NCI-H2107 (cell line): ENCODE results near the gene CASTOR1.

Experiments
- DNase-seq: peaks from one replicate; lab custom pipeline; 2025; lab: John Stamatoyannopoulos, UW

CASTOR1 gene

DNA sequence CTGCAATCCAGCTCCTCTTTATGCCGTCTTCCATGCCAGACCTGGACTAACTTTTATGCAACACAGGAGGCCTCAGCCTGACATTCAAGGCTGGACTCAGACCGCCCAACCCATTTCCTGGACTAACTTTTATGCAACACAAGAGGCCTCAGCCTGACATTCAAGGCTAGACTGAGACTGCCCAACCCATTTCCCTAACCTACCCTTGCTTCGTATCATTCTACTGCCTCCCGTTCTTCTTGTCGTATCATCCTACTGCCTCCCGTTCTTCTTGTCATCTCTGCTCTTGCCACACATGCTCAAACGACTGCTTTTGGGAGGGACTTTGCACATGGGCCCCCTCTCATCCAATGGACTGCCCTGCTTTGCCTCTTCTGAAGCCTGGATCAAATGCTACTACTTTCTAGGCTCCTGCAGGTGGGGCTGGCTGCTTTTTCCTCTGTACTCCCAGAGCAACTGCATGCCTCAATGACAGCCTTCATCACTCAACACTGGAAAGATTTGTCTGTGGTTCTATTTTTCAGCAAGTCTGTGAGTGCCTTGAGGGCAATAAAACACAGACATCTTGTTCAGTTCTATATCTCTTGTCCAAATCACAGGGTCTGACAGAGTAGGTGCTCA is 29.6 kb upstream of the CASTOR1 start:
- no peak for DNase-seq

DNA sequence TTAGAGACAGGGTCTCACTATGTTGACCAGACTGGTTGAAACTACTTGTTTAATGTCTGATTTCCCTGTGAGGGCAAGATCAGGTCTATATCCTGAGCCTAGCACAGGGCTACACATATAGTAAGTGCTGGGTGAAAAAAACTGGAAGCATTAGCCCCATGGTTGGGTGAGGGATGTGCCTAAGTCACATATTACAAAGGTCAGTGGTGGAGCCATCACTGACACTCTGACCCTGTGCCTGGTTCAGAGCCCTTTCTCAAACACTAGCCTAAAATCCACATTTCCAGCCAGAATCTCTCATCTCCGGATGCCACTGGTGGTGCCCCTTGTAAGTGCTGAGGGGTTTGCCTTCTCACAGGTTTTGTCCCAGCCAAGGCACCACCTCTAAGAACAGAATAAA is 28.5 kb upstream of the CASTOR1 start:
- no peak for DNase-seq

DNA sequence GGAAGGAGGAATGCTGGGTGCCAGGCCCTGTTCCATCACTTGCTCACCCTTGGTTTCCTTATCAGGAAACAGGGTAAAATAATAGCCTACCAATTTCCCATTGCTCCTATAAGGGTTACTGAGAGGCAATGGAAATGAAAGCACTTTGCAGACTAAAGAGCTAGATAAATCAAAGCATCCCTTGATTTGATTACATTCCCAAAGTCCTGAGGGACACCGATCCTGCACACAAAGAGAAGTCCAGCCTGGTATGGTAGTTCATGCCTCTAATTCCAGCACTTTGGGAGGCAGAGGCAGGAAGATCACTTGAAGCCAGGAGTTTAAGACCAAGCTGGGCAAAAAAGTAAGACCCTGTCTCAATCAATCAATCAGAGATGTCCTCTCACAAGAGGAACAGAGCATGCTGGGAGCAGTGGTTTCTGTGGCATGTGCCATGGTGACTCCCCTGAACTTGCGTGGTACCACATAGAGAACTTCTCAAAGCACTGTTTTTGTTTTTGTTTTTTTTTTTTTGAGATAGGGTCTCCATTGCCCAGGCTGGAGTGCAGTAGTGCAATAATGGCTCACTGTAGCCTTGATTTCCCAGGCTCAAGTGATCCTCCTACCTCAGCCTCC is 26.8 kb upstream of the CASTOR1 start:
- no peak for DNase-seq

DNA sequence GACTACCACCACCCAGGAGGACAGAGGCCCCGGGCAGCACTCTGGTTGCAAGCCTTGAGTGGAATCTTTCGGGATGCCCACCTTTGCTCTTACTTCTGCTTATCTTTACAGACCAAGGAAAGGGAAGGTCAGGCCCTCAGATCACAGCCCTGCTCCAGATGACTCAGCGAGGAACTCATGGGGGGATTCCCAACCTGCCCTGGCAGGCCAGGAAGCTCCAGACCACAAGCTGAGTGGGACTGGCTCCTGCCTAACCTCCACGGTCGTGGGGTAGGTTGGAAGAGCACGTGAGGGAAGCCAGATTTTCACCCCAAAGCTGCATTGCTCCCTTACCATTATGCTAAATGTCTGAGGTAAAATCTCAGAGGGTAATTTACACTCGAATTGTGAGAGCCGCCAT is 25.6 kb upstream of the CASTOR1 start:
- DNase-seq: no peak

DNA sequence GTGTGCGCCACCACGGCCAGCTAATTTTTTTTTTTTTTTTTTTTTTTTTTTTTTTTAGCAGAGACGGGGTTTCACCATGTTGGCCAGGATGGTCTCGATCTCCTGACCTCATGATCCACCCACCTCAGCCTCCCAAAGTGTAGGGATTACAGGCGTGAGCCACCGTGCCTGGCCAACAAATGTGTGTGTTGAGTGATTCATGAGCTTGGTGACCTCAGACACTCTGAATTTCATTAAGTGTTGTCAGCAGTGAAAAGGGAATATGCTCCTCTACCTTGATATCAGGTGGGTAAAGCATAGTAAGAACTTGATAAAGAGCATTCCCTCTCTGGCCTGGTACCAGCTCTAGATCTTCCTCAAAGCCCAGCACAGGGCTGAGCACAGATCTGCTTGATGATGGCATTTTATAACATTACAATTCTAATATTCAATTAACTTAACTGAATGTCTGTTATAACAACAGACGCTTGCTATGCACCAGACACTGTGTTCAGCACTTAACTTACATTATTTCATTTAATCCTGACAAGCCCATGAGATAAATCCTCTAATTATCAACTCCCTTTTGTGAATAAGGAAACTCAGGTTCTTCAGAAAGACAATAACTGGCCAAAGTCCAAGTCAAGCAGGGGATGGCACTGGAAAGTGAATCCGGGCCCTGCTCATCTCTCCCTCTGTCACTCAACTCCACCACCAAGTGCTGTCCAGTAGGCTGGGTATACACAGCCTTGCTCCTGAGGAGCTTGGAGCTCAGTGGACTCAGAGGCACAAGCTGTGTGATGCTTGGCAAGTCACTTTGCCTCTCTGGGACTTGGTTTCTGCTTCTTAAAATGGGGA is 24.4 kb upstream of the CASTOR1 start:
- DNase-seq: no peak

DNA sequence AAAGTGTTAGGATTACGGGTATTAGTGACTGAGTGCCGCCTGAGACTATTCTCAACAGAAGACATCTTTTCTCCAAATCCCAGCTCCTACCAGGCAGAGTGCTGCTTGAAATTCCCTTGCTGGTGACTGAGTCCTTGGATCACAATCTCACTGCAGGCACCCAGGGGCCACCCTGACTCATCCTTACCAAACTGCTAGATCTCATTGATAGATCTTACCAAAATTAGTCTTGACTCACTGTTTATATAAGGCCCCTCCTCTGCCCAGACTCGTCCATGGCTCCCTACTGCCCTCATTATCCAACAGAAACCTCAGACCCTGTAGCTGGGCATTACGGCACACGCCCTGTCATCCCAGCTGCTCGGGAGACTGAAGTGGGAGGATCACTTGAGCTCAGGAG is 22.7 kb upstream of the CASTOR1 start:
- DNase-seq: no peak

DNA sequence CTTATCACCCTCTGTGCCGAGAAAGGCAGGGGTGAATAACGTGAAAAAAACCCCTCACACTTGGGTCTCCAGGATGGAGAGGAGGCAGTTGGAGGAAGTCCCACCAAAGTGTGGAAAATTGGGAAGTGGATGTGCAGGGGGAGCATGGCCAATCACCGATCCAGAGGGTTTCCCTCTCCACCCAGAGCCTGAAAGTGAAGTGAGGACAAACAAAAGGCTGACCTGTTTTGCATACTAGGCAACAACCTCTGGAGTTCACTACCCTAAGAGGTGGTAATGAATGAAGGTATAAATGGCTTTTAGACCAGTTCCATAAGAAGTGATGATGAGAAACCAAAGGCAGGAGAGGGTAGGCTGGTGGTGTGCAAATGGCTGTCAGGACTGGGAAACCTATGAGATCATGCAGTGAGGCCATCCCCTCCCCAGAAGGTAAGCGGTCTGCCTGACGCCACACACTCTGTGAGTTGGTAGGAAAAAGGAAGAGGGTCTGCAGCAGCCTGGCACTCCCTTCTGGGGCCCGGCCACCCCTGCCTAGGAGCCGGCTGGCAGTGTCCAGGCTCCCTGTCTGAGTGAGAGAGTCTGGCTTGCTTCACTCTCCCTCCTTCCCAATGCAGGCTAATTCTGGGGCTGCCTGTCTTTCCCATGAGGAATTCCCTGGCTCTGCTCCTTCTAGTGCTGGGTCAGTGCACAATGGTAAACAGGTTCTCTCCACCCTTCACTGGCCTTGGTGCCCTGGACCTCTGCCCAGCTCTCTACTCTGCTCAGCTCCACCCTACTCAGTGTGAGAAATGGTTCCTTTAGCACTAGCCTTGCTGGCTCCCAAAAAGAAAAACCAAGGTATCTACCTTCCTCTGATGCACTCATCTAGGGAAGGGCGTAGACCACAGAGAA is 21.8 kb upstream of the CASTOR1 start:
- DNase-seq: no peak

DNA sequence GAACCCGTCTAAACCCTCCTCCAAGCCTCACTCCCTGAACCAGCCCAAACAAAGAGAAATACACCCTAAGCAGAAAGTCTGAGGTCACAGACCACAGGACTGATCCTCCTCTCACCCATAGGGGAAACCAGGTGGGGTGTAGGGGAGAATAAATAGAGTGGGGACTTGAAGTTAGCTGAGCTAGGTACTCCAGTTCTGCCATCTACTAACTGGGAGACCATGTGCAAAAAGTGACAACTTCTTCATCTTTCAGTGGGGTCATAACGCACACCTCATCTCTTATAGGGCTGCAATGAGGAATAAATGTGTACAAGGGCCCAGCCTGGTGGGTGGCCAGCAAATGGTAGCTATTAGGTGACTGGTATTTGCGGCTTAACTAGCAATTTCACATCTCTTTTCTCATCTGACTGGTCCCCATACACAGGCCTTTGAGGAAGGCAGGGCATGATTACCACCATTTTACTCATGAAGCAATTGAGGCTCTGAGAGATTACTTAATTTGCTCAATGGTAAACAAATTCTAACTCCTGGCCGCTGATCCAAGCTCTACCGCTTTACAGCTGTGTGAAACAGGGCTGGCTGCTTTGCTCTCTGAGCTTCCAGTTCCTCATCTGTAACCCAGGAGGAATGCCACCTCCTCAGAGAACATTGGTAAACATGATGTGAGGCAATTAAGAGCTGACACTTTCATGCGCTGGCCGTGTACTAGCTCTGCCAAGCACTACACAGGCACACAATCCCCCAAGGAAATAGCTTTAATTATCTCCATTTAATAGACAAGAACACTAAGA is 20.8 kb upstream of the CASTOR1 start:
- no peak for DNase-seq

DNA sequence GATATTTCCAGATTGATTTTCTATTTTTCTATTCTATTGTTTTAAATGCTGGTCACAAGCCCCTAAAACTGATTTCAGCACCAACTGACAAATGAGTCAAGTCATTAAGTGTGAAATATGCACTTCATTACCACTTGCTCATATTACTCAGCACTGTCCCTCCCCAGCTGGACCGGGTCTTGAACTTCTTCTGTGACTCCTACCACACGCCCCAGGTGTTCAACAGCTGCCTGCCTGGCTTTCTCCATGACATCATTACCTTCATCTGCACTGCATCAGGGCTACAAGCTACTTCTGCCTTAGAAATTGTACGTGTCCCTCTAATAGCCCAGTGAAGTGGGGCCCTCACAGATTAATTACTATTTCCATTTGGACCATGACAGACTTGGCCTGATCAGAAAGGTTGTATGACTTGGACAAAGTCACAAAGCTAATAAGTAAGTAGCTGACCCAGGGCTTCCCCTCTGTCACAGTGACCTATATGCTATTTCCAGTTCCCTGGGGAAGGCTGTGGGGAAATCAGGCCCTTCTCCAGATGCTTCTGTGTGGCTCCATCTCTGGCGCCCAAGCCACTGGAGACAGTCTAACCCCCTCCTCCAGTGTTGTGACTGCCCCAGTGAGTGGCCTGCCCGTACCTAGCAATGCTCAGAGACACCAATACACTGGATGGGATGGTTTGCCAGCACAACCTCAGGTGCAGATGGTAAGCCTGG is 19.4 kb upstream of the CASTOR1 start:
- no peak for DNase-seq

DNA sequence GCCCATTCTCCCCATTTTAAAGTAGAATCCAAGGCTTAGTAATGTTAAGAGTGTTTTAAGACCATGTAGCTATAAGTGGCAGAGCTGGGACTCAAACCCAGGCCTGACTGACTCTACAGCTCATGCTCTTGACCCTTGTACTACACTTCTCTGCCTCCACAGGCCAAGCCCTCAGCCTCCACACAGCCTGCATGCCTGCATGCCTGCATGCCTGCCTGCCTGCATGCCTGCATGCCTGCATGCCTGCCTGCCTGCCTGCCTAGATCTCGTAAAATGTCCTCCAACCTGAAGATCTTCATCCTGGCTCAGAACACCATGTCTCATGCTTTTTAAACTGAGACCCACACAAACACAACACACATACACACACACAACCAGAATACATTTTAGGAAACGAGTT is 18.8 kb upstream of the CASTOR1 start:
- no peak for DNase-seq

DNA sequence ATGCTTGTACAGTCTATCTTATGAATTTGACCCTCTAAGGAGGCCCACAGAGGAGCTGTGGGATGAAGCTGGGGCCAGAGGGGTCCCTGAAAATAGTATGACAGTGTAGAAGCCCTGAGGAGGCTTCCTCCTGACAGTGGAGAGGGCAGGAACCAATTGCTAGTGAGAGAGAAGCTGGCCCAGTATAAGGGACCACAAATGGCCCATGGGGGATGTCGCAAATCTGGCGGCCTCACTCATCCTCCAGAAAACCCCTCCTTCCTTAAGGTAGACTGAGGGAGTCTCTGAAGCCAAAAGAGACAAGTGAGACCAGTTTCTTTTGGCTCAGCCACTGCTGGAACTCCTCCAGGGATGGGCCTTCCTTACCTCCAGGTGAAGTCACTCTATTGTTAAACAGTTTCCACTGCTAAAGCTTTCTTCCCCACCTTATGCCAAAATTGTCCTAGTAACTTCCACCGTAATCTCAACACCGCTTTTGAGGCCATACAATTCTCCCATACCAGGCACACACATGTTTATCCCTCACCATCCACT is 17.8 kb upstream of the CASTOR1 start:
- no peak for DNase-seq

DNA sequence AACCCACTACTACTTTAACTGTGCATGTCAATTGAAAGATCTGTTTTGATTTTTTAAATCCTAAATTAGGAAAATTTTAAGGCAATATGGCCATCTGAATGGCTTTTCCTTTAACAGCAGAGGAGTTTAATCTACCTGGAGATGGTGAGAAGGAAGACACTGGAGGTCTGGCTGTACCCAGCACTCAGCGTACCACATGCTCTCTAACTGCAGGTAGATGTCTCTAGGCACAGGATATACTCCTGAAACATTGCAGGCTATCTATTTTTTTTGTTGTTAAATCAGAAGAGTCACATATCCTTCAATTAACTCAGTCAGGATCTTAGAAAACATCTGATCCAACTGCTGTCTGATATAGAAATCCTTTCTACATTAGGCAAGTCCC is 17.3 kb upstream of the CASTOR1 start:
- DNase-seq: no peak

DNA sequence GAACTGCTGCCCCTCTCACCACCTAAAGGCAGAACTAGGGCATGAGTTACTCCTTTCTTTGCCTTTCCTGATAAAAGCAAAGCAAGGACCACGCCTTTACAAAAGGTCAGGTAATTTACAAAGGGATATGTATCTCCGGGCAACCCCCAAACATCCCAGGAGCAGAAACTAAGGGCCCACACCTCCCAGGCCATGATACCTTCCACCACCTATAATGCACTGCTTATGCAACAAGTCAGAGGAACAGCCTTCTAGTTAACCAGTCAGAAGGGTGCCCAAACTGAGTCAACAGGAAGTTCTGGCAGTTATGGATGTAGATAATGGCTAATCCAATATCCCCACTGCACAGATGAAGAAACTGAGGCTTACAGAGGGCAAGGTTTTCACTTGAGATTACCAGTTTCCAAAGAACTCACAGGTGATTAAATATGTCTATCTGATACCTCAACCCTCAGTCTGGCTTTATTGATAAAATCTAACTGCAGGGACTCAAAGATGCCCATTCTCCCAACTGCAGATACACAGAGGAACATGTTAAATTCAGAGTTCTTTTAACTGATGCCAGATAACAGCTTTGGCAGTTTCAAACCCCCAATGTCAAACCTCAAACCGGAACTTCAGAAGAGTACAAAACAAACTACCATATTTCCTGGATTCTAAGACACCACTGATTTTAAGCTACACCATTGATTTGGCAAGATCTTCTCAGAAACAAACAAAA is 16.8 kb upstream of the CASTOR1 start:
- no peak for DNase-seq

DNA sequence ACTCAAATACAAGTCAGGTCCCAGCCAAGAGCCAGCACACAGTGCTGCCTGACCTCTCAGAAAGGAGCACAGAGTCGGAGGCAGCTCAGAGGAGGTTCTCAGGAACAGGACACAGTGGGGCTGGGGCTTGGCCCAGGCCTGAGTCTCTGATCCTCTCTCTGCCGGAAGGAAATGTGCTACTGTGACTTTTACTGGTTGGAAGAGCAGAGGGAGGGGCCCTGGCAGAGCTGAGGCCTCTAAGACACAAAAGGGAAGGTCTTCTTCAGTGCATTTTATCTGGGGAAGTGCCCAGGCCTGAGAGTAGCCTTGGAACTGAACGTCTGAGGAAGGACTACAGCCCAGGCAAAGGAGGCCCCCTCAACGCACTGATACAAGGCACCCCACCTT is 16.2 kb upstream of the CASTOR1 start:
- DNase-seq: no peak

DNA sequence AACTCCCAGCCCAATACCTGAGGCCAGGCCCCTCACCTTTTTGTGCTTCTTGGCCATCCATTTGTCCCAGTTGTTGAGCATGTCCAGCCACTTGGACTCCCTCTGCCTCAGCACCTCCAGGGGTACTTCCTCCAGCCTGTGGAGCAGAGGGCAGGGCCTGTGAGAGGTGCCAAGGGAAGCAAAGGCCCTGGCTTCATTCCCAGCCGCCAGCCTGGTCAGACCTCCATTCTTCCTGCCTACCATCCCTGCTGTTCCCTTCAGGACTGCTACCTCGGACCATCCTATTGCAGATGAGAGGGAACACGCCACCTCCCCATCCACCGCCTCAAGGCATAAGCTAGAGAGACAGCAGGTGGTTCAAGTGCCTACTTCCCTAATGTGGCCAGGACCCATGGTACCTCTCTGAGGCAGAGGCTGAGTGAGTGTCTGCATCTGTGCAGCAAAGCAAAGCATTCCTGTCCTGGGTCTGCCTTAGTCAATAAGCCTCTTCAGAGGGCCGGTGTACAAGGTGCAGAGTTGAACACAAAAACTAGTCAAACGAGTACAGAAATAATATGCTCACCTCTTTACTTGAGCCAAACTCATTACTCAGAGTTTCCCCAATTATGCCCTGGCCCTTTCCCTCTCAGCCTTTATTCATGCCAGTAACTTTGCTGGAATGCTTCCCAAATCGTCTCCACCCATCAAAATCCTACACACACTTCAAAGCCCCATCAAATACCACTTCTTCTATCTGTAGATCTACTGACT is 15.4 kb upstream of the CASTOR1 start:
- no peak for DNase-seq

DNA sequence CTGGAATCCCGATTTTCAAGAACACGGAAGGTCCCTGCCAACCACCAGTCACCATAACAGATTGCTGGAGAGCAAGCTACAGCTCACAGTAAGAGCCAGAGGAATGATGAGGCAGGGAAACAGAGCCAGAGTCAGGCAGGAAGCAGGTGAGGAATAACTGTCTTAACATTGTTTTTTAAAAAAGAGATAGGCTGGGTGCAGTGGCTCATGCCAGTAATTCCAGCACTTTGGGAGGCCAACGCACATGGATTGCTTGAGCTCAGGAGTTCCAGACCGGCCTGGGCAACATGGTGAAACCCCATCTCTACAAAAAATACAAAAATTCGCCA is 13.5 kb upstream of the CASTOR1 start:
- DNase-seq: no peak

DNA sequence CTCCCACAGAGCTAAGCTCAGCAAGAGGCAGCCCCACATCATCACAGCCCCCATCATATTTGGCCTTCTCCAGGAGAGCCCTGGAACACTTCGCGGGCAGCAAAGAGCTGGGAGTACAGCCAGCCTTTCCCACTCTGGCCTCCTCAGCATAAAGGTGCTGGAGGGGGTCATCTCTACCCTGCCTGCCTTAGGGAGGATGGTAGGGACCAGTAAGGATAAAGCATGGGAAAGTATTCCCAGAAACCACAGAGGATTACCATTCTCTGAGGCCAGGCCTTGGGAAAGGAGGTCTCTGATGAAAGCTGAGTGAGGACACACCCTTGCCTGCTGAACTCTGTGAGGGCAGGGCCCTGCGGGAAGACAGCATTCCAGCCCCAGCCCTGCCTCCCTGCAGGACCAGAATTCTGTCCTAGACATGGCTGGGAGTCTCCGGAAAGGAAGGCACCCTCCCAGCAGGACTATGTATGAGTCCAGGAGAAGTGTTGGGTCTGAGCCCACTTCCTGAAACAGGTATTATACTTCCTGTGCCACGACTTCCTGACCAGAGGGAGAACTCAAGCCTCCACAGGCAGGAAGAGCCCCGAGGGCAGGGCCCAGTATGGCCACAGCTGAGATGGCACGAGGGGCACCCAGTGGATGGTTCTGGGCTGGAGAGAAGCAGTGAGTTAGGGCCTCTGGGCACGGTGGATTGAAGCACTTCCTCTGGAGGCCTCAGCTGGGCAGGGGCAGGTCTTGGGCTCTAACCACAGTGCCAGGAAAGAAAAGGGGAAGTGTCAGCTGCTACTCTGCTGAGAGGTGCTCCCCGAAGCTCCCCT is 12.9 kb upstream of the CASTOR1 start:
- no peak for DNase-seq

DNA sequence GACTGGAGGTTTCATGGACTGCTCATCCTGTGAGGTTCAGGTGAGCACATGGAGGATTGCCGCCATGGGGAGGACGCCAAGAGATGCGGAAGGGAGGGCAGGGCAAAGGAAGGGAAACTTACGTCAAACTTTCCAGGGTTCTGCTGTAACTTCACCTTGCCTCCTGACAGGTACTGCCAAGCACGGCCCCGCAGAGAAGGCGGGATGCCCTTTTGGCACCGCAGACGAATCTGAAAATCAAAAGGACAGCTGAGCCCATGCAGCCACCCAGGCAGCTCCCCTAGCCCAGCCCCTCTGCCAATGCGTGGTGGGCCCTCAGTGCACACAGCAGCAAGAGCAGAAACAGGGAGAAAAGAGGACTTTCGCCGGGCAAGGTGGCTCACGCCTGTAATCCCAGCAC is 10.0 kb upstream of the CASTOR1 start:
- no peak for DNase-seq
